ENCODE measurements around the gene SFI1.

- TF ChIP-seq POLR2A (IDR thresholded peaks at IDR 0.05; ENCODE audit: low read length) (no peak), GATA1 (IDR thresholded peaks at IDR 0.05; ENCODE audit: low read depth, low read length) (no peak)
These were observed 108.7 kb downstream of the SFI1 start for GRCh38 chr22:31604746-31605705.
